Activated CD8-positive, alpha-beta memory T cell treated with anti-CD3 and anti-CD28 coated beads, Interleukin-2, amount 50 U/mL, for 24 hours (primary cell): ENCODE results near the gene ZNF554.
A peak's percentile ranks its signal among the peaks of the same experiment; 100 is the strongest.

ENCODE experiments used
- DNase-seq: peaks from one replicate; pipeline ENCODE4 v3.0.0-alpha.2; 2020; ENCODE audit errors: extremely low read depth

Gene ZNF554

DNA sequence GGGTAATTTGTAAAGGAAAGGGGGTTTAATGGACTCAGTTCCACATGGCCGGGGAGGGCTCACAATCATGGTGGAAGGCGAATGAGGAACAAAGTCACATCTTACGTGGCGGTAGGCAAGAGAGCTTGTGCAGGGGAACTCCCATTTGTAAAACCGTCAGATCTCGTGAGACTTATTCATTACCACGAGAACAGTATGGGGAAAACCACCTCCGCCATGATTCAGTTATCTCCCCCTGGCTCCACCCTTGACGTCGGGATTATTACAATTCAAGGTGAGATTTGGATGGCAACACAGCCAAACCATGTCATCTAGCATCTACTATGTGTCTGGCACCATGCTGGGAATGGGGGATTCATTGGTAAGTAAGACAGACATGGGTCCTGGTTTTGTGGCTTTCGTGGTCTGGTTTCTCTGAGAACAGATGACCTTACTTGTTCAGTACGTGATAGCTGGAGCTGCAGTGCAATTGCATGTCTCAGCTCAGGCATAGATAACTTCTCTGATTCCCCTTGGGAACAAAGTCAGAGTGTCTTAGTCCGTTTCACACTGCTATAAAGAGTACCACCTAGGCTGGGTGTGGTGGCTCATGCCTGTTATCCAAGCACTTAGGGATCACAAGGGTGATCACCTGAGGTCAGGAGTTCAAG is 8.3 kb downstream of the ZNF554 start:
- DNase-seq = no peak

DNA sequence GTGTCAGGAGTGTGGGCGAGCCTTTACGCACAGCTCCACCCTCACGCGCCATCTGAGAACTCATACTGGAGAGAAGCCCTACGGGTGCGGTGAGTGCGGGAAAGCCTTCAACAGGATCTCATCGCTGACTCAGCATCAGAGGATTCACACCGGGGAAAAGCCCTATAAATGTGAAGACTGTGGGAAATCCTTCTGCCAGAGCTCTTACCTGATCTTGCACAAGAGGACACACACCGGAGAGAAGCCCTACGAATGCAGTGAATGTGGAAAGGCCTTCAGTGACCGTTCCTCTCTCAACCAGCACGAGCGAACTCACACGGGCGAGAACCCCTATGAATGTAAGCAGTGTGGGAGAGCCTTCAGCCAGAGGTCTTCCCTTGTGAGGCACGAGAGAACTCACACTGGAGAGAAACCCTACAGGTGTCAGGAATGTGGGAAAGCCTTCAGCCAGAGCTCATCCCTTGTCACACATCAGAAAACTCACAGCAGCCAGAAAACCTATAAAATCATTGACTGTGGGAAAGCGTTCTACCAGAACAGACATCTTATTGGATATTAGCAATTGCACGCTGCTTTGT is 14.7 kb downstream of the ZNF554 start:
- DNase-seq = no peak

DNA sequence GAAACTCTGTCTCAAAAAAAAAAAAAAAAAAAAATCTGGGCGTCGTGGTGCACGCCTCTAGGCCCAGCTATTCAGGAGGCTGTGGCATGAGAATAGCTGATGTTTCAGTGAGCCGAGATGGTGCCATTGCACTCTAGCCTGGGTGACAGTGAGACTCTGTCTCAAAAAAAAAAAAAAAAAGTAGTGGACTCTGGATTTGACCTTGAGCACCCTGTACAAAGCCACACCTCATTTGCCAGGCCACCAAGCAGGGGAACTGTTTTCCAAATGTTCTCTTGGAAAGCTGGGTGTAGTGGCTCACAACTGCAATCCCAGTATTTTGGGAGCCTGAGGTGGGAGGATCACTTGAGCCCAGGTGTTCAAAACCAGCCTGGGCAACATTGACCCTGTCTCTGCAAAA is 17.8 kb downstream of the ZNF554 start:
- no peak for DNase-seq

DNA sequence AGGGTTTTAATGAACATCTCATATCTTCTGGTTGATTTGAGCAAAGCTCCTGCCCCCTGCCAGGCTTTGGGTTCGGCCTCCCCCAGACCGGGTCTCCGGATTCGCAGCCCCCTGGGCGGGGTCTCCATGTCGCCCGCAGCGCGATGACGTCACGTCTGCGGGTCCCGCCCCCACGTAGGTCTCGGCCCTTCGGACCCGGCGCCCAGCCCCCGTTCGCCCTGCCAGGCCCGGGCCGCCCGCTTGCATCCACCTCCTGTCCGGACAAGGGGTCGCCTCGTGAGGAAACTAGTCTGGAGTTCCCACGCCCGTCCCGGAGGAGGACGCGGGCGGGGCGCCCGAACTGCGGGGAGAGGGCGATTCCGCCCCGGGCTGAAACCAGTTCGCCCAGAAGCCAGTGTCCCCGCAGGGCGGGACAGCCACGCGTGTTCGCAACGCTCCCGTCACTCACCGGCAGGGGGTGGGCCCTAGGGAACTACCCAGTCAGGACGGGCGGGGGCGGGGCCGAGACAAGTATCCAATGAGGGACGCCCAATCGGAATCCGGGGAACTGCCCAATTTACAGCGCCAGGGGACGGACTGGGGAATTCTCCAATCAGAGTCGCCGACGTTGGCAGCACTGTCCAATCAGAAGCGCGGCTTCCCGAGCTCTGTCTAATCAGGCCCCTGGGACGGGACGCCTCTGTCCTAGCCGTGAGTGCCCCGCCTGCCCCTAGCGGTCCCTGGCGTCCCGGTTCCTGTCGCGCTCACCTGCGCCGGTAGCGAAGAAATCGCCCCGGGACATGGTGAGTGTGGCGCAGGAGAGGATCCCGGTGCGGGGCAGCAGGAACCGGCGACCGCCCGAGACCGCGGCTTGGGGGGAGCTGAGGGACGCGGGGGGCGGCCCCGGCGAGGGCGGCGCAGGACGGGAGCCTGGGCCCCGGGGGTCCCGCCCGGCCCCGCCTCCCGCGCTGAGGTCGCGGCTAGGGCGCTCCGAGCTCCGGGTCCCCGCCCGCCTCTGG is 21.4 kb downstream of the ZNF554 start, which contains the start of gene ZNF555:
ZNF555 (plus strand) TSS at position 682 of the 998 bp plus-strand sequence; CDS start at position 780, 98 bp downstream.
- peak; percentile 96 for DNase-seq

DNA sequence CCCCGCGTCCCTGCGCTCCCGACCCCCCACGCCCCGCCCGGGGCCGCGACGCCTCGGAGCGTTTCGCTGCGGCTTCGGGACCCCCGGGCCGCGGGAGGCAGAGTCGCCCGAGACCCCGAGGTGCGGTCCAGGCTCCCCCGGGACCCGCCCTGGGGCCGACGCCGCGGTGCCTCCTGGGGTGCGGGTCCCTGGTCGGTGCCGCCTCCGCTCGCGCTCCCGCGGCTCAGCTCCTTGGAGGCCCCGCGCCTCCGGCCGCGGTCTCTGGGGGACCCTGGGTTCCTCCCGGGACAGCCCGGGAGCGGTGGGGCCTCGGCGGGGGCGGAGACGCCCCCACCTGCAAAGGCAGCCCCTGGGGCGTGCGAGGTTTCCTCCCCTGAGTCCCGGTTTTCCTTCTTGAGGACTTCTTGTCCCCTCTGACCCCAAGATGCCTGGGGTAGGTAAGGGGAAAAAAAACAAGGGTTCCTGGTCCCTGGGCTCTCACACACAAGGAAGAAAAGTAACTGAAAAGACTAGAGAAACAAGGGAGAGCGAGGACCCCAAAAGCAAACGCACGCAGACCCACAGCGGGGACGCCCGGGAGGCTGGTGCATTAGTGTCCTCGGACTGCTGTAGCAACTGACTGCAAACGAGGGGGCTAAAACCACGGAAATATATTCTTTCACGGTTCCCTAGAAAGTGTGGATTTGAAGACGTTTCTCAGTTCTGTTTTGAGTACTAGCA is 22.3 kb downstream of the ZNF554 start:
- no peak for DNase-seq

DNA sequence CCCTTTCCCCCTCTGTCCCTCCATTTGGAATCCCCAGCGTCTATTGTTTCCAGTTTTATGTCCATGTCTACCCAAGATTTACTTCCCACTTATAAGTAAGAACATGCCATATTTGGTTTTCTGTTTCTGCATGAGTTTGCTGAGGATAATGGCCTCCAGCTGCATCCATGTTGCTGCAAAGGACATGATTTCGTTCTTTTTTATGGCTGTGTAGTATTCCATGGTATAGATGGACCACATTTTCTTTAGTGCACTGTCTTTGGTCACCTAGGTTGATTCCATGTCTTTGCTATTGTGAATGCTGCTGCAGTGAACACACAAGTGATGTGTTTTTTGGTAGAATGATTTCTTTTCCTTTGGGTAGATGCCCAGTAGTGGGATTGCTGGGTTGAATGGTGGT is 25.4 kb downstream of the ZNF554 start:
- no peak for DNase-seq

DNA sequence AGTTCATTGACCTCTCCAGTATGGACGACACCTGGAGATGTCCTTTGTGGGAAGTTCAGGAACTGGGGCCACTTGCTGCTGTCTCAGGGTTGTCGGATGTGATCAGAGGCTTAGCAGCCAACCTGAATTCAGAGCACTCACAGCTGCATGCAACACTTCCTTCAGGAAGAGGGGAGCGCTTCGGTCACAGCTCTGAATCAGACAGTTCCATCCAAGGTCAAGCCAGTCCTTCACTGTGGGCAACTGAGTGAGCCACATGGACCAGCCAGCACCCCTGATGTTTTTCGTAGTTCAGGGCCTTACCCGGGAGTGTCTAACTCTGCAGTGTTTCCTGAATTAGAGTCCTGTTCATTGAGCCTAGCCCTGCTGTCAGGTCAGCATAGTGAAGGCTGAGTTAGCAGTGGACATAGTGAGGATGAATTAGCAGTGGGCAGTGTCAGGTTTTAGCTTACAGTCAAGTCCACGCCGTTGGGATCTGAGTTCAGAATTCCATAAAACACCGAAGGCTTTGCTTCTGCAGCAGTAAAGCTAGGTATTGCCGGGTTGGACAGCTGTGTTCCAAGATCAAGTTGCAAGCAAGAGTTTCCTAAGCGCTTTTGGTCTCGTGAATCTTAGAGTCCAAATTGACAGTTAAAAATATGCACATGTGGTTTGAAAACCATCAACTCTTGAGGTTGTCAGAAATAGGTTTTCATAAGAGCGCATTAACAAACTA is 26.7 kb downstream of the ZNF554 start:
- DNase-seq = no peak

DNA sequence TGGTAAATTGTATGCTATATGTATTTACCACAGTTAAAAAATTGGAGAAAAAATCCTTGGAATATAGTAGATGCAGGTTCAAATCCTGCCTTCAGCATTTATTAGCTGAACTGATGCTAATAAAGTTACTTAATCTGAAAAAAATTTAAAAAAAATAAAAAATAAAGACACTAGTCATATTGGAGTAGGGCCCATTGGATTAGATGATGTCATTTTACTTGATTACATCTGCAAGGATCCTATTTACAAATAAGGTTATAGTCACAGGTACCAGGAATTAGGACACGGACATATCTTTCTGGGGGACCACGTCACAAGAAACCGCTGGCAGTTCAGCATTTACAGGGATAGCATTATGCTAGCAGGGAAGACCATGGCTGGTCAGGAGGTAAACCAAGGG is 27.8 kb downstream of the ZNF554 start:
- DNase-seq = no peak

DNA sequence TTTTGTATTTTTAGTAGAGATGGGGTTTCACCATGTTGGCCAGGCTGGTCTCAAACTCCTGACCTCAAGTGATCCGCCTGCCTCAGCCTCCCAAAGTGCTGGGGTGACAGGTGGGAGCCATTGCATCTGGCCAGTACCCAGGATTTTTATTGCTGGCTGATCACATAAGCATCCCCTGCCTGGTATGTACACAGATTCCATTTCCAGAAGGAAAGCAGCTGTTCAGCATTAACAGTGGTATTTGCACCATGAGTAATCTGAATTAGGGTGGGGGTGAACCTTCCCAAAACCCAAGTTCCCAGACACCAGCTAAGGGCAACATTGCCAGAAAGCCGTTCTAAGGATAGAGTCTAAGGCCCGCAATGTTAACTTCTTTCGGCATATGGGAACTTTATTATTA is 28.9 kb downstream of the ZNF554 start:
- no peak for DNase-seq

DNA sequence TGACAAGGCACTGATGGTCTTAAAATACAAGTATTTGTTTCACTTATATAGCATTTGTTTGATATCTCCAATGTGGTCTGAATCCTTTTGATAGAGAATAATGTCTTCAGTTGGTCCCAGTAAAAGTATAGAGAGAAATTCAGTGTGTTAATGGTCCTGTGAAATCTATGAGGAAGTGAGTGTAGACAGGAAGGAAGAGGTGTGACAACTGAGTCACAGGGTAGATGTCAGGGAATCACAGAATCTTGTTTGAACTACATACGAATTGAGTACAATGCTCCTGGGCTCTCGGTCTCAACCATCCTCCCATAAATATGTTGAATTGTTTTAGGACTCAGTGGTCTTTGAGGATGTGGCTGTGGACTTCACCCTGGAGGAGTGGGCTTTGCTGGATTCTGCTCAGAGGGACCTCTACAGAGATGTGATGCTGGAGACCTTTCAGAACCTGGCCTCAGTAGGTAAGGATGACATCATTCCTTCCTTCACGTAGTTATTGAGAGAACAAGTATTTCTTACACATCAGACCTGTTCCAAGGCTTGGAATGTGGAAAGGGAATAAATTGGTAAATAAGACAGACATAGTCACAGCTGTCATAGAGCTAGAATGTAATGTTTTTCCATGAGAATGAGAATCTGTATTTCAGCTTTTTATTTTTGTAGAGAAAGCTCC is 30.7 kb downstream of the ZNF554 start:
- DNase-seq = no peak

DNA sequence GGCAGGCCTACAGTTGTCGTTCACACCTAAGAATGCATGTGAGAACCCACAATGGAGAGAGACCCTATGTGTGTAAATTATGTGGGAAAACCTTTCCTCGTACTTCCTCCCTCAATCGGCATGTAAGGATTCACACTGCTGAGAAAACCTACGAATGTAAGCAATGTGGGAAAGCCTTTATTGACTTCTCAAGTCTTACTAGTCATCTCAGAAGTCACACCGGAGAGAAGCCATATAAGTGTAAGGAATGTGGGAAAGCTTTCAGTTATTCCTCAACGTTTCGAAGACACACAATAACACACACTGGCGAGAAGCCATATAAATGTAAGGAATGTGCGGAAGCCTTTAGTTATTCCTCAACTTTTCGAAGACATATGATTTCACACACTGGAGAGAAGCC is 32.9 kb downstream of the ZNF554 start:
- DNase-seq = no peak

DNA sequence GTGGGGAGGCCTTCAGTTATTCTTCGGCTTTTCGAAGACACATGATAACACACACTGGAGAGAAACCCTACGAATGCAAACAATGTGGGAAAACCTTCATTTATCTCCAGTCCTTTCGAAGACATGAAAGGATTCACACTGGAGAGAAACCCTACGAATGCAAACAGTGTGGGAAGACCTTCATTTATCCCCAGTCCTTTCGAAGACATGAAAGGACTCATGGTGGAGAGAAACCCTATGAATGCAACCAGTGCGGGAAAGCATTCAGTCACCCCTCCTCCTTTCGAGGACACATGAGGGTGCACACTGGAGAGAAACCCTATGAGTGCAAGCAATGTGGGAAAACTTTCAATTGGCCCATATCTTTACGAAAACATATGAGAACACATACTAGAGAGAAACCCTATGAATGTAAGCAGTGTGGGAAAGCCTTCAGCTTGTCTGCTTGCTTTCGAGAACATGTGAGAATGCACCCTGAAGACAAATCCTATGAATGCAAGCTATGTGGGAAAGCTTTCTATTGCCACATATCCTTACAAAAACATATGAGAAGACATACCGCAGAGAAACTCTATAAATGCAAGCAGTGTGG is 33.4 kb downstream of the ZNF554 start:
- DNase-seq = no peak

DNA sequence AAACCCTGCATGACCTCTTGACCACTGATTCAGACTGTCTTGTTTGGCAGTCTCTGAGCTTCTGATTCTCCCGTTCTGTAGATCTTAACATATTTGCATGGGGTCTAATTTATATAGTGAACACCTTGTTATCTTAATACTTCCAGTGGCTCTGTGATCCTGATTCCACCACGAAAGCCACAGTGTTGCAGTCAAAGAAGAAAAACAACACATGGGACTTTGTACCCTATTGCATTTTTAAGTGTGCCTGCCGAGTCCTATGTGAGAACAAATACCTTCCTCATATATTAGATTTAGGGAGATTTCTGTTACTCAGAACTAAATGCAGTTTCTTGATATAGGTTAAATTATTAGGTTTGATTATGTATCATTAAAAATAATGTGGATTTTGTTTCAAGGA is 35.2 kb downstream of the ZNF554 start:
- no peak for DNase-seq

DNA sequence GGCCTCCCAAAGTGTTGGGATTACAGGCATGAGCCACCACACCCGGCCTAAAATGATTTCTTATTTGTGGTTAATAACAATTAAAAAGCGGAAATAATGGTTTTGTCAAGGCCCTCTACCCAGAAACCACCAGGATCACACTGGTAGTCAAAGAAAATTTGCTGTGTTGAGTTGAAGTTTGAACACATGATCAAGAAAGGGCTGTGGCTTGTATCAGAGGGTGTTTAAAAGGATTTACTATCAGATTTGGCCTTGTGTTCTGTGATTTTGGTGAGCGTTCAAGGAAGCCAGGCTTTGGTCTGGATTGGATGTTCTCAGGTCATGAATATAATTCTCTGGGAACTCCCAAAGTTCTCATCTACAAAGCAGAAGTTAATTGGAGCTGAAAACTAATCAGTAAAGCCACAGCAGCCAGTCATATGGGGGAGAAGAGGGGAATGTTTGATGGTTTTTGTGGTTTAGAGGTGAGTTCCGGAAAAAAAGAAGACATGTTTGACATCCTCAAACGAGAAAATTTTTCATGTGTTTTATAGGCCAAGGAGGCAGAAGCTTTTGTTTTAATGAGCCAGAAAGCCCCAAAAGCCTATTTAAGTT is 36.9 kb downstream of the ZNF554 start:
- DNase-seq = no peak

DNA sequence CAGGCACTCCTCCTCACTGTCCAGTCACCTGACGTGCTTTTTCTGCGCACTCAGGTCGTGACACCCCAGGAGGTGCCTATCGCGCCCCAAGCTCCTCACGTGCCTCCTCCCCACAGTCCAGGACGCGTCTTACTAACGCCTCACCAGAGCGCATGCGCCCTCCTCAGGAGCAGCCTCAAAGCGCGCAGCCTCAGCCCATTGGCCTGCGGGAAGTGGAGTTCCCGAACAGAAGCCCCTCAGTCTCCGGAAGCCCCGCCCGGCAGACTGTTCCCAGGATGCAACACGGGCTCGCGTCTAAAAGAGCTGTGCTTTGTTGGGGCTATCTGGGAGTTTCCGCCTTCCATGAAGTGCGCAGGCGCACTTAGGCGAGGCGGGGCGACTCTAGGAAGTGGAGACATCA is 39.2 kb downstream of the ZNF554 start:
- no peak for DNase-seq

DNA sequence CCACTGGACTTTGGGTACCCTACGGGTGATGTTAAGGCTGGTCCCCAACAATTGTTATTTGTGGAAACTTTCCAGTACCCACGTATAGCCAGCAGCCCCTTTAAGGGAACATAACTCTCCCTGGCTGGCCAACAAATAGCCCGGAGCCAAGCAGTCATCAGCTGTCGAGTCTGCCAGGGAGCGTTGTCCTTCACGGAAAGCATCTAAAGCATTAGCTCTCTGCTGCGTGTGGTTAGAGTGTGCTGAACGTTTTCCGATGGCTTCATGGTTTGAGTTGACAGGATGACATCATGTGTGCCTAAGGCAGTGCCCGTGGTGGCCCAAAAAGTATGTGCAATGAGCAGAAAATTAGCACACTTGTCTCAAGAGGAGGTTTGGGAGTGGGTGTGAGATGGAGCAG is 44.1 kb downstream of the ZNF554 start:
- no peak for DNase-seq

DNA sequence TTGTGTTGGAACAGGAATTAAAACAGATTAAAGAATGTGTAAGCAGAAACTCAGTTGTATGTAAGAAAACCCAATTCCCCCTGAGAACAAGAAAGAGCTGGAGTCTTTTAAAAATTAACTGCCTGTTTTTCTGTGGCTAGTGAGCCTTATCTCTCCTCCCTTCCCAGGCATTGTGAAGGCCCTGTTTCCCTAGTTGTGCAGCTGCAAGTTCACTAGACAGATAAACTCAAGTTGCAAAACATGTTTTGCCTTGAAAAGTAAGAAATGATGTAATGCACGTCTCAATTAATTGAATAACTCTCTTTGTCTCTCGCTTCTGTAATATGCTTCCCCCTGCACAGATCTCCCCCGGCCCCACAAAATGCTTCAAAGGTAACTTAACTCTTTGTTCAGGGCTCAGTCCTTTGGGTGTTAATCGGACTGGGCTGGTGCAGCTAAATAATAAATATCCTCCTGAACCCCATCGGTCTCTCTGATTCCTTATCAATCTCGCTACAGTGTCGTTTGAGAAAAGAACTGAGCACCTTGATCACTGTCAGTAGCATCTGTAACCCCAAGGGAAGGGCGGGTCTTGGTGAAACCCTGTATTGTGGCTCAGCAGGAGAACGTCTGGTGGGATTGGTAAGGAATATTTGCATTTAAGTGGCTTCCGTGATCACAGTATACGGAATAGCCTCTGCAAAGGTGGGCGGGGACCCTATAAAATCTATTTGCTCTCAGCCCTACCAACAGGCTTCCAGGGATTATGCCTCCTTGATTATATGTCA is 45.8 kb downstream of the ZNF554 start:
- DNase-seq = no peak

DNA sequence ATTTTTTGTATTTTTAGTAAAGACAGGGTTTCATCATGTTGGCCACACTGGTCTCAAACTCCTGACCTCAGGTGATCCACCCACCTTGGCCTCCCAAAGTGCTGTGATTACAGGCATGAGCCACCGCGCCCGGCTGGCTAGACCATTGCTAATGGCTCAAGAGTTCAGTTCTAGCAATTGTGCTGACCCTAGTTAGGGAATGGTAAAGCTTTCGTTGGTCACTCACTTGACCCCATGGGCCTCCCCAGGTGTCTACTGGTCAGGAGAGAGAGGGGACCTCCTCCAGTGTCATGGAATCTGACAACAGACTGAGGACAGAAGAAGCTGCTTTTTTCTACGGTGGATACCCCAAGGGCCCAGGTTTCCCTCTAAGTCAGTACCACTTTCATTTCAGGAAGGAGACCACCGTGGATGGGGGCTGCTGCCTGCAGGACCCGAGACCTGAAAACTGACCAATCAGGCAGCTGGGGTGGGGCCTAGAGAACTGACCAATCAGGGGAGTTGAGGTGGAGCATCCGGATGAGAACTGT is 46.9 kb downstream of the ZNF554 start:
- DNase-seq = no peak
